ENCODE measurements around the gene RUSC1. TPM values are rescaled to one million over a fixed set of nuclear protein-coding genes. Genes with fewer than 3 reads are reported as not detected.
A peak's percentile ranks its signal among the peaks of the same experiment; 100 is the strongest.

RUSC1 gene
- total RNA-seq, 2 donors from 2014 or later = 74.5 to 83.8 TPM

- Mint-ChIP-seq H3K36me3 (ENCODE audit: low read depth) (peaks cover 28% of the 10 kb centered on the region), H3K9me3 (no peaks in the 10 kb centered on the region), H3K27me3 (ENCODE audit: insufficient read depth) (peaks cover 14% of the 10 kb centered on the region), H3K4me3 (peak overlapping the region; percentile 90), H3K27ac (peak overlapping the region; percentile 2), H3K4me1 (peaks cover 23% of the 10 kb centered on the region)
- no peak overlapping the region for H3K9ac ChIP-seq (ENCODE audit: extremely low read depth, low read length, poor library complexity, severe bottlenecking)
- peak overlapping the region; percentile 18 for H3K27ac ChIP-seq (ENCODE audit: low read depth, low read length)
- H3K36me3 ChIP-seq (ENCODE audit: control insufficient read depth, insufficient read depth, low read length) = peaks cover 36% of the 10 kb centered on the region
- TF ChIP-seq, protein P1, sequence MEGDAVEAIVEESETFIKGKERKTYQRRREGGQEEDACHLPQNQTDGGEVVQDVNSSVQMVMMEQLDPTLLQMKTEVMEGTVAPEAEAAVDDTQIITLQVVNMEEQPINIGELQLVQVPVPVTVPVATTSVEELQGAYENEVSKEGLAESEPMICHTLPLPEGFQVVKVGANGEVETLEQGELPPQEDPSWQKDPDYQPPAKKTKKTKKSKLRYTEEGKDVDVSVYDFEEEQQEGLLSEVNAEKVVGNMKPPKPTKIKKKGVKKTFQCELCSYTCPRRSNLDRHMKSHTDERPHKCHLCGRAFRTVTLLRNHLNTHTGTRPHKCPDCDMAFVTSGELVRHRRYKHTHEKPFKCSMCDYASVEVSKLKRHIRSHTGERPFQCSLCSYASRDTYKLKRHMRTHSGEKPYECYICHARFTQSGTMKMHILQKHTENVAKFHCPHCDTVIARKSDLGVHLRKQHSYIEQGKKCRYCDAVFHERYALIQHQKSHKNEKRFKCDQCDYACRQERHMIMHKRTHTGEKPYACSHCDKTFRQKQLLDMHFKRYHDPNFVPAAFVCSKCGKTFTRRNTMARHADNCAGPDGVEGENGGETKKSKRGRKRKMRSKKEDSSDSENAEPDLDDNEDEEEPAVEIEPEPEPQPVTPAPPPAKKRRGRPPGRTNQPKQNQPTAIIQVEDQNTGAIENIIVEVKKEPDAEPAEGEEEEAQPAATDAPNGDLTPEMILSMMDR (conservative IDR thresholded peaks at IDR 0.05) = no peak
- H3K4me3 ChIP-seq (ENCODE audit: low read length) = peak overlapping the region; percentile 72
- WGBS, 2 experiments (ENCODE audit: insufficient coverage in 1 of 2, insufficient read length in 1 of 2) = 85 to 92% methylated on average over 10 to 11 of the region's 11 CpGs
- DNase-seq = peak; percentile 60
- no peaks in the 10 kb centered on the region for H3K9me3 ChIP-seq (ENCODE audit: control insufficient read depth, low read length)
- H3K4me1 ChIP-seq (ENCODE audit: control insufficient read depth, insufficient read depth, low read length) = peaks cover 3% of the 10 kb centered on the region
- no peaks in the 10 kb centered on the region for H3K27me3 ChIP-seq (ENCODE audit: control insufficient read depth, insufficient read depth, low read length, poor library complexity, severe bottlenecking)
Measured at GRCh38 chr1:155320252-155320651, 442 bp upstream of the RUSC1 start.

DNA sequence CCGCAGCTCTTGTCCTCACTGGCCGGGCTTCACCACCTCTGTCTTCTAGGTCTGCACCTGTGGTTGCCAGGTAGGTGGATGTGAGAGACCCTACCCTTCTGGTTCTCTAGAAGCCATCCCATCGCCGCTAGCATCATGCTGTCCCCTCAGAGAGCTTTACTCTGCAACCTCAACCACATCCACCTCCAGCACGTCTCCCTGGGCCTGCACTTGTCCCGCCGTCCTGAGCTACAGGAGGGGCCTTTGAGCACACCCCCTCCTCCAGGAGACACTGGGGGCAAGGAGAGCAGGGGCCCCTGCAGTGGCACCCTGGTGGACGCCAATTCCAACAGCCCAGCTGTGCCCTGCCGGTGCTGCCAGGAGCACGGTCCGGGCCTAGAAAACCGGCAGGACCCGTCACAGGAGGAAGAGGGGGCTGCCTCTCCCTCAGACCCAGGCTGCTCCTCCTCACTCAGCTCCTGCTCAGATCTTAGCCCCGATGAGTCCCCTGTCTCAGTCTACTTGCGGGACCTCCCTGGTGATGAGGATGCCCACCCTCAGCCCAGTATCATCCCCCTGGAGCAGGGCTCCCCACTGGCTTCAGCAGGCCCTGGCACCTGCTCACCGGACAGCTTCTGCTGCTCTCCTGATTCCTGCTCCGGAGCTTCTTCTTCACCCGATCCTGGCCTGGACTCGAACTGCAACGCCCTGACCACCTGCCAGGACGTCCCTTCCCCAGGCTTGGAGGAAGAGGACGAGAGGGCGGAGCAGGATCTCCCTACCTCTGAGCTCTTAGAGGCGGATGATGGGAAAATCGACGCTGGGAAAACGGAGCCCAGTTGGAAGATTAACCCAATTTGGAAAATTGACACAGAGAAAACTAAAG lies 1.2 kb downstream of the RUSC1 start:
- Histone ChIP-seq H3K27ac (ENCODE audit: low read depth, low read length) (peak overlapping the region; percentile 75), H3K27me3 (ENCODE audit: control insufficient read depth, insufficient read depth, low read length, poor library complexity, severe bottlenecking) (no peaks in the 10 kb centered on the region), H3K4me1 (ENCODE audit: control insufficient read depth, insufficient read depth, low read length) (peaks cover 17% of the 10 kb centered on the region), H3K4me3 (ENCODE audit: low read length) (peak overlapping the region; percentile 97), H3K36me3 (ENCODE audit: control insufficient read depth, insufficient read depth, low read length) (peaks cover 43% of the 10 kb centered on the region), H3K9me3 (ENCODE audit: control insufficient read depth, low read length) (no peaks in the 10 kb centered on the region), H3K9ac (ENCODE audit: extremely low read depth, low read length, poor library complexity, severe bottlenecking) (no peak overlapping the region)
- TF ChIP-seq, protein P1 (conservative IDR thresholded peaks at IDR 0.05) = no peak
- peak overlapping the region; percentile 74 for H3K27ac Mint-ChIP-seq
- peaks cover 31% of the 10 kb centered on the region for H3K4me1 Mint-ChIP-seq
- DNase-seq = peak; percentile 70
- peaks cover 28% of the 10 kb centered on the region for H3K36me3 Mint-ChIP-seq (ENCODE audit: low read depth)
- no peaks in the 10 kb centered on the region for H3K9me3 Mint-ChIP-seq
- peak overlapping the region; percentile 90 for H3K4me3 Mint-ChIP-seq
- 61% methylated on average over 24 to 27 of the region's 27 CpGs for WGBS, 2 experiments (ENCODE audit: insufficient coverage in 1 of 2, insufficient read length in 1 of 2)
- H3K27me3 Mint-ChIP-seq (ENCODE audit: insufficient read depth) = peaks cover 14% of the 10 kb centered on the region

DNA sequence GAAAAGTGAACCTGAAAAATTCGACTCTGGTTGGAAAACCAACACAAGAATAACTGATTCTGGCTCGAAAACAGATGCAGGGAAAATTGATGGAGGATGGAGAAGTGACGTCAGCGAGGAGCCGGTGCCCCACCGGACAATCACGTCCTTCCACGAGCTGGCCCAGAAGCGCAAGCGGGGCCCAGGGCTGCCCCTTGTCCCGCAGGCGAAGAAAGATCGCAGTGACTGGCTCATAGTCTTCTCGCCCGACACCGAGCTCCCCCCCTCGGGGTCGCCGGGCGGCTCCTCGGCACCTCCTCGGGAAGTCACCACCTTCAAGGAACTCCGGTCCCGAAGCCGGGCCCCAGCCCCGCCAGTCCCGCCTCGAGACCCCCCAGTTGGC lies 1.9 kb downstream of the RUSC1 start:
- H3K4me3 ChIP-seq (ENCODE audit: low read length) = peak overlapping the region; percentile 97
- H3K9ac ChIP-seq (ENCODE audit: extremely low read depth, low read length, poor library complexity, severe bottlenecking) = no peak overlapping the region
- H3K4me3 Mint-ChIP-seq = peak overlapping the region; percentile 90
- H3K4me1 ChIP-seq (ENCODE audit: control insufficient read depth, insufficient read depth, low read length) = peaks cover 17% of the 10 kb centered on the region
- H3K27me3 ChIP-seq (ENCODE audit: control insufficient read depth, insufficient read depth, low read length, poor library complexity, severe bottlenecking) = no peaks in the 10 kb centered on the region
- no peak overlapping the region for H3K27ac ChIP-seq (ENCODE audit: low read depth, low read length)
- H3K9me3 Mint-ChIP-seq = no peaks in the 10 kb centered on the region
- H3K4me1 Mint-ChIP-seq = peaks cover 31% of the 10 kb centered on the region
- H3K9me3 ChIP-seq (ENCODE audit: control insufficient read depth, low read length) = no peaks in the 10 kb centered on the region
- TF ChIP-seq, protein P1 (conservative IDR thresholded peaks at IDR 0.05) = no peak
- peaks cover 30% of the 10 kb centered on the region for H3K36me3 Mint-ChIP-seq (ENCODE audit: low read depth)
- peaks cover 14% of the 10 kb centered on the region for H3K27me3 Mint-ChIP-seq (ENCODE audit: insufficient read depth)
- peak overlapping the region; percentile 74 for H3K27ac Mint-ChIP-seq
- WGBS, 2 experiments (ENCODE audit: insufficient coverage in 1 of 2, insufficient read length in 1 of 2) = 5 to 6% methylated on average over 14 to 28 of the region's 28 CpGs
- H3K36me3 ChIP-seq (ENCODE audit: control insufficient read depth, insufficient read depth, low read length) = peaks cover 45% of the 10 kb centered on the region
- DNase-seq = no peak

Measured in endodermal cell (in vitro differentiated cells).